ENCODE data around the gene CELSR1.

GRCh38 chr22:46482056-46482675, 55.3 kb downstream of the CELSR1 start:
- TF ChIP-seq CTCF (IDR thresholded peaks at IDR 0.05) (no peak), POLR2A (IDR thresholded peaks at IDR 0.05) (no peak)

Measured in thyroid gland (tissue), 4 donors.